Upper lobe of left lung (tissue), 4 donors: ENCODE data around the gene ANKRD13B.

ENCODE experiments used
- POLR2A ChIP-seq, 4 donors: fragments of 450-650 bp; IDR thresholded peaks; one replicate each; pipeline ENCODE4 v1.5.1; 2016 to 2017; ENCODE audit warnings: antibody characterized with exemption in 4 of 4, mild to moderate bottlenecking in 2 of 4
- POLR2AphosphoS5 ChIP-seq, 2 donors: sonication (generic); formaldehyde crosslinking; IDR thresholded peaks; one replicate each; pipeline ENCODE4 v1.5.1; 2017; ENCODE audit warnings: antibody characterized with exemption in 2 of 2
- TF ChIP-seq, protein P1 (sequence below), 6 experiments: fragments of 450-650 bp in 4 of 6; fragments of 200-600 bp in 2 of 6; sonication (generic) in 2 of 6; IDR thresholded peaks; one replicate each; pipeline ENCODE4 v1.5.1; 2016 to 2019; ENCODE audit warnings: antibody characterized with exemption in 6 of 6

DNA sequence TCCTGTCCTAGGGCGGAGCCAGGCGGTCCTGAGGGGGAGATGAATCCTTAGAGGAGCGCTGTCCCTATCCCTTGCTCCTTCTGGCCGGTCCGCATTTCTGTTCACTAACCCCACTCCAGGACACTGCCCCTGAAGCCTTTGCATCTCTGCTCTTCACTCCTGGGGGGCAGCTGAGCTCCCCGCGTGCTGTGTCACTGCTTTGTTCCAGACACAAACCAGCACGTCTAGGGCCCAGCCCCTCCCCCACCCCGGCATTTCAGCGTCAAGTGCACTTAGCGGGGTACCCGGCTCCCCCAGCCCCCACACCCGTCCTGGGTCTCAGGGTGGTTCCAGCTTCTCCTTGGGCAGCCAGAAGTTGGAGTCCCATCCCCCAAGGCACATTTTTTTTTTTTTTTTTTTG, 20.9 kb downstream of the ANKRD13B start:
- TF ChIP-seq, protein P1, sequence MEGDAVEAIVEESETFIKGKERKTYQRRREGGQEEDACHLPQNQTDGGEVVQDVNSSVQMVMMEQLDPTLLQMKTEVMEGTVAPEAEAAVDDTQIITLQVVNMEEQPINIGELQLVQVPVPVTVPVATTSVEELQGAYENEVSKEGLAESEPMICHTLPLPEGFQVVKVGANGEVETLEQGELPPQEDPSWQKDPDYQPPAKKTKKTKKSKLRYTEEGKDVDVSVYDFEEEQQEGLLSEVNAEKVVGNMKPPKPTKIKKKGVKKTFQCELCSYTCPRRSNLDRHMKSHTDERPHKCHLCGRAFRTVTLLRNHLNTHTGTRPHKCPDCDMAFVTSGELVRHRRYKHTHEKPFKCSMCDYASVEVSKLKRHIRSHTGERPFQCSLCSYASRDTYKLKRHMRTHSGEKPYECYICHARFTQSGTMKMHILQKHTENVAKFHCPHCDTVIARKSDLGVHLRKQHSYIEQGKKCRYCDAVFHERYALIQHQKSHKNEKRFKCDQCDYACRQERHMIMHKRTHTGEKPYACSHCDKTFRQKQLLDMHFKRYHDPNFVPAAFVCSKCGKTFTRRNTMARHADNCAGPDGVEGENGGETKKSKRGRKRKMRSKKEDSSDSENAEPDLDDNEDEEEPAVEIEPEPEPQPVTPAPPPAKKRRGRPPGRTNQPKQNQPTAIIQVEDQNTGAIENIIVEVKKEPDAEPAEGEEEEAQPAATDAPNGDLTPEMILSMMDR (IDR thresholded peaks at IDR 0.05): no peak
- no peak for TF ChIP-seq POLR2A (IDR thresholded peaks at IDR 0.05)
- TF ChIP-seq POLR2AphosphoS5 (IDR thresholded peaks at IDR 0.05): no peak
